NCI-H748 treated with DMSO at 0.1 percent for 48 hours (cell line): ENCODE data around the gene TRIM48.
"Not testable (repeated sequence)": the region's sequence is repeated elsewhere in the genome, so short reads cannot be mapped to it uniquely, and the experiment has no call there.

ENCODE experiments used
- DNase-seq: peaks from one replicate; lab custom pipeline; 2025; lab: John Stamatoyannopoulos, UW

The TRIM48 gene, protein sequence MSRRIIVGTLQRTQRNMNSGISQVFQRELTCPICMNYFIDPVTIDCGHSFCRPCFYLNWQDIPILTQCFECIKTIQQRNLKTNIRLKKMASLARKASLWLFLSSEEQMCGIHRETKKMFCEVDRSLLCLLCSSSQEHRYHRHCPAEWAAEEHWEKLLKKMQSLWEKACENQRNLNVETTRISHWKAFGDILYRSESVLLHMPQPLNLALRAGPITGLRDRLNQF

DNA sequence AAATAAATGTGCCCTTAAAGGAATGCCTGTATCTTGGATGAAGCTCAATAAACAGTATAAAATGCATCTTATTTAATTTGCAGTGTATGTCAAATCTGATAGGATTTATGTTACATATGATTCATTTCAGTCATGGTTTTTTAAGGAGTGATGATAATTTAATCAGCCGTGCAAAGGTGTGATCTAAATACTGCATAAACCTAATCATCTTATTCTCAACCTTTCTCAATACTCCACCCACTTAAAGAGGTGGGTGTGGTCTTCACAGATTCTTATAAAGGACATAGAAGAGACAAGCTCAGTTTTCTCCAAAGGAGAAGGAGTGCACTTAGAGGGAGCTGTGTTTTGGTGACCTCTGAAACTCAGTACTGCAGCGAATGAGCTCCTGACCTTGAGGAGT is at the start of gene TRIM48:
Gene TRIM48 (plus strand): TSS at position 301 of the 400 bp plus-strand sequence. CDS start 113 bp downstream, outside the sequence.
- DNase-seq: not testable (repeated sequence)

GRCh38 chr11:55238316-55238715 is 23.6 kb upstream of the TRIM48 start:
- not testable (repeated sequence) for DNase-seq

DNA sequence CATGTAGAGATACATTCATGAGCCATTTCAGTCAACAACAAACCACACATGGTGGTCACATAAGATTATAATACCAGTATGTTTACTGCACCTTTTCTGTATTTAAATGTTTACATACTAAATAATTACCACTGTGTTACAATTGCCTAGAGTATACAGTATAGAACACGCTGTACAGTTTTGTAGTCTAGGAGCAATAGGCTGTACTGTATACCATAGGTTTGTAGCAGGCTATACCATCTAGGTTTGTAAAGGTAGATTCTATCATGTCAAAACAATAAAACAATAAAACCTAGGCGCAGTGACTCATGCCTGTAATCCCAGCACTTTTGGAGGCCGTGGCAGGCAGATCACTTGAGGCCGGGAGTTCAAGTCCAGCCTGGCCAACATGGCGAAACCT is 1.1 kb downstream of the TRIM48 start:
- no peak for DNase-seq
